ENCODE measurements around the gene SLC39A1. TPM values are rescaled to one million over a fixed set of nuclear protein-coding genes. Genes with fewer than 3 reads are reported as not detected.

Gene SLC39A1
- total and polyA plus RNA-seq, 2 donors (not counting 3 experiments of a cell fraction or from before 2014, with no cell fraction given): 75.8 to 98.0 TPM

GRCh38 chr1:153978274-153978909 lies 15.1 kb upstream of the SLC39A1 start:
- no peaks in the 10 kb centered on the region for H3K9me1 ChIP-seq (replicated peaks; ENCODE audit: control insufficient read depth, extremely low read depth, insufficient read depth, low read length)
- H3K36me3 ChIP-seq (ENCODE audit: control insufficient read depth in 2 of 2, extremely low read depth in 1 of 2, insufficient read depth in 2 of 2, low read length in 2 of 2): peaks cover 8 to 23% of the 10 kb centered on the region in 2 experiments
- no peaks in the 10 kb centered on the region for H4K20me1 ChIP-seq (replicated peaks; ENCODE audit: control insufficient read depth, extremely low read depth, insufficient read depth, low read length)
- TF ChIP-seq GATA2 (IDR thresholded peaks at IDR 0.05; ENCODE audit: insufficient read depth, insufficient read length, low read depth, low read length): no peak
- no peak for TF ChIP-seq POLR2A (IDR thresholded peaks at IDR 0.05; ENCODE audit: low read depth, low read length)
- no peak for FAIRE-seq
- no peaks in the 10 kb centered on the region for H3K27me3 ChIP-seq (ENCODE audit: control insufficient read depth in 2 of 2, insufficient read depth in 2 of 2, low read length in 2 of 2)
- H2AFZ ChIP-seq (ENCODE audit: low read depth, low read length): peak overlapping the region; percentile 83
- peaks cover 10% of the 10 kb centered on the region for H3K4me1 ChIP-seq (ENCODE audit: control insufficient read depth, extremely low read depth, insufficient read depth, low read length)
- BruUV-seq (replicated peaks): no TSS peak
- intact Hi-C loops (cut with micrococcal nuclease) (no loop called here), dilution Hi-C loops (cut with MboI; ENCODE audit: extremely low pct_ligation_motif_present, low sequenced_read_pairs) (no loop called here)
- H3K79me2 ChIP-seq (ENCODE audit: control insufficient read depth, insufficient read depth, low read length): peaks cover 17% of the 10 kb centered on the region
- peak overlapping the region in 2 of 3 experiments; percentile 70 to 91 for H3K4me3 ChIP-seq (replicated peaks in 1 of 3; ENCODE audit: insufficient read depth in 1 of 3, low read depth in 1 of 3, low read length in 3 of 3)
- no peak overlapping the region for H3K27ac ChIP-seq (ENCODE audit: insufficient read depth, low read depth, low read length)
- ChIA-PET CTCF (interaction anchor here (0.8 to 3.9 kb wide), 9 partner anchors 8 to 180 kb away, joined by 3 to 21 read pairs (median 8); partner anchors contain the start of genes CREB3L4, DENND4B, RAB13 and RPS27), POLR2A (interaction anchor here (1.5 kb wide), 1 partner anchor 11 kb away, joined by 12 read pairs; the partner anchor contains the start of gene CREB3L4)
- no peaks in the 10 kb centered on the region for H3K9me3 ChIP-seq (replicated peaks; ENCODE audit: control insufficient read depth, insufficient read depth, low read length)
- no peak for DNase-seq (ENCODE audit: low read depth, low spot score)
- H3K4me2 ChIP-seq (ENCODE audit: insufficient read depth, low read length): peak overlapping the region; percentile 53
- no peak overlapping the region for H3K9ac ChIP-seq (replicated peaks; ENCODE audit: extremely low read depth, insufficient read depth, low read length)

DNA sequence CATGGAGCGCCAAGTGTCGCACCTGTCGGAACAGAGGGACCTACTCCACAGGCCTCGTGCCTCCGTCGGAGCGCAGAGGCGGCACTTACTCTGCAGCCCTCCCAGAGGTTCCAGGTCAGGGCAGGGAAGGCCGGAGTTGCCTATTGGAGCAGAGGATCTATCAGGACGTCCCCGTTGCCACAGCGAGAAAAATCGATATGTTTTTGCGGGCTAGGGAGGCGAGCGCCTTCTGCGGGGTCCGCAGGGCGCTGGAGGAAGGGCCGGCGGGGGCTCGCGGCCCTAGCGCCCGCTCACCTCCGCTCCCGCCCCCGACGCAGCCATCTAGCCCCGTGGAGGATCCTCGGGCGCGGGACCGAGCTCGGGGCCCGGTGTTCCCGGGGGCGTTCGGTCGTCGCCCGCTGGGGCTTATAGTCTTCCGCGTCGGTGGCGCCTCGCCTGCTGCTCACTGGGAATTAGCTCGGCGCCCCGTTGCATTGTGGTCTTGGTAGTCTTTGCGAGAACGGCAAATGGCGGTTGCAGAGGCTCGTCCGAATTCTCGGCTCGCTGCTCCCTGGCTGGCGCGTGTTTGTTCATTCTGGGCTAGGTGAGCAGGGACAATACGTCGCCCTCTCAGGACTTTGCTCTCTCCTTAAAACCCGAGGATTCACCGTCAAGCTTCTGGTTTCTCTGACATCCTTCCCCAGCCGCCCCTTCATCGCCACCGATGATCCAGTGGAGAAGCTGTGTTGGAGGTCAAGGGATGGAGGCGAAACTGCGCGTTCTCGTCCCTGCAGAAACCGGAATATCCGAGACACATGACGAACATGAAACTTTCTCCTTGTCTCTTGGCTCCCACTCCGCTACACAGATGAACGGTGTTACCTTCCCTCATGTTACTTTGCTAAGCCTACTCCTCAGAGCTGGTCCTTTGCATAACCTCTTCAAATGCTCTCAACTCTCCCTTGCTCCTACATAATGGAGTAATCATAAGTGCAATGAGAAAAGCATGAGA lies 14.2 kb upstream of the SLC39A1 start, which contains the start of gene JTB:
Gene JTB (minus strand): TSS at position 425 of the 991 bp plus-strand sequence. CDS start 422 bp downstream, at position 3.
- TSS peak; percentile 33 for BruUV-seq (replicated peaks)
- dilution Hi-C loops (cut with MboI; ENCODE audit: extremely low pct_ligation_motif_present, low sequenced_read_pairs) (no loop called here), intact Hi-C loops (cut with micrococcal nuclease) (loop anchor here (1.0 to 2.0 kb wide), 3 partner anchors 9 to 19 kb away; partner anchors contain the start of genes CRTC2, RAB13 and SLC39A1)
- peak; percentile 82 for DNase-seq (ENCODE audit: low read depth, low spot score)
- peak; percentile 94 for FAIRE-seq
- peaks cover 16% of the 10 kb centered on the region for H3K79me2 ChIP-seq (ENCODE audit: control insufficient read depth, insufficient read depth, low read length)
- peak within 1 kb of the TSS; percentile 50 to 91 (median 70) for H3K4me3 ChIP-seq (replicated peaks in 1 of 3; ENCODE audit: insufficient read depth in 1 of 3, low read depth in 1 of 3, low read length in 3 of 3)
- peak within 1 kb of the TSS; percentile 81 for H3K4me2 ChIP-seq (ENCODE audit: insufficient read depth, low read length)
- TF ChIP-seq POLR2AphosphoS5 (IDR thresholded peaks at IDR 0.05; ENCODE audit: insufficient read depth, low read depth, low read length) (peak; percentile 88), POLR2A (IDR thresholded peaks at IDR 0.05; ENCODE audit: low read depth, low read length) (peak; percentile 94), MYC (IDR thresholded peaks at IDR 0.05; ENCODE audit: low read depth, low read length) (no peak), JUN (IDR thresholded peaks at IDR 0.05; ENCODE audit: borderline replicate concordance, insufficient read depth, insufficient read length, low read depth) (no peak), EZH2 (IDR thresholded peaks at IDR 0.05; ENCODE audit: borderline replicate concordance, low read depth, low read length, severe bottlenecking) (no peak), FOS (IDR thresholded peaks at IDR 0.05; ENCODE audit: borderline replicate concordance, insufficient read depth, low read length) (no peak)
- TF ChIP-seq, protein P1, sequence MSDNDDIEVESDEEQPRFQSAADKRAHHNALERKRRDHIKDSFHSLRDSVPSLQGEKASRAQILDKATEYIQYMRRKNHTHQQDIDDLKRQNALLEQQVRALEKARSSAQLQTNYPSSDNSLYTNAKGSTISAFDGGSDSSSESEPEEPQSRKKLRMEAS (IDR thresholded peaks at IDR 0.05; ENCODE audit: insufficient read depth, insufficient read length): no peak
- H3K9me3 ChIP-seq (replicated peaks; ENCODE audit: control insufficient read depth, insufficient read depth, low read length): no peaks in the 10 kb centered on the region
- ChIA-PET POLR2A (interaction anchor here (1.1 to 1.5 kb wide), 2 partner anchors 10 to 15 kb away, joined by 5 to 12 read pairs; partner anchors contain the start of genes CREB3L4 and SLC39A1), CTCF (interaction anchor here (0.6 to 3.9 kb wide), 12 partner anchors 9 to 180 kb away, joined by 3 to 21 read pairs (median 6); partner anchors contain the start of genes CREB3L4, CRTC2, DENND4B and RAB13)
- H3K9ac ChIP-seq (replicated peaks; ENCODE audit: extremely low read depth, insufficient read depth, low read length): peak within 1 kb of the TSS; percentile 67
- H2AFZ ChIP-seq (ENCODE audit: low read depth, low read length): peak within 1 kb of the TSS; percentile 83
- H4K20me1 ChIP-seq (replicated peaks; ENCODE audit: control insufficient read depth, extremely low read depth, insufficient read depth, low read length): no peaks in the 10 kb centered on the region
- H3K4me1 ChIP-seq (ENCODE audit: control insufficient read depth, extremely low read depth, insufficient read depth, low read length): peaks cover 10% of the 10 kb centered on the region
- no peaks in the 10 kb centered on the region for H3K27me3 ChIP-seq (ENCODE audit: control insufficient read depth in 2 of 2, insufficient read depth in 2 of 2, low read length in 2 of 2)
- H3K27ac ChIP-seq (ENCODE audit: insufficient read depth, low read depth, low read length): peak within 1 kb of the TSS; percentile 4
- no peaks in the 10 kb centered on the region for H3K9me1 ChIP-seq (replicated peaks; ENCODE audit: control insufficient read depth, extremely low read depth, insufficient read depth, low read length)
- H3K36me3 ChIP-seq (ENCODE audit: control insufficient read depth in 2 of 2, extremely low read depth in 1 of 2, insufficient read depth in 2 of 2, low read length in 2 of 2): peaks cover 3 to 17% of the 10 kb centered on the region in 2 experiments
